Neural cell (in vitro differentiated cells): ENCODE results near the gene MRTFB. TPM values are rescaled to one million over a fixed set of nuclear protein-coding genes. Genes with fewer than 3 reads are reported as not detected.

Source experiments
- H2AFZ ChIP-seq: fragments of 200-600, 300-800 bp; sonication (generic), shearing (Covaris generic); 2 replicates; pipeline ENCODE4 v1.6.0; 2014; ENCODE audit warnings: low read depth, mild to moderate bottlenecking, antibody characterized with exemption, low read length, moderate library complexity
- H3F3A ChIP-seq: fragments of 200-600 bp; shearing (Covaris generic); 2 replicates; pipeline ENCODE4 v1.6.1; 2016; ENCODE audit warnings: mild to moderate bottlenecking, moderate library complexity, mixed read lengths, antibody characterized with exemption, low read length; ENCODE audit not compliant: insufficient read depth, poor library complexity, severe bottlenecking
- H3K27ac ChIP-seq: fragments of 200-600, 300-800 bp; sonication (generic), shearing (Covaris generic); 2 replicates; pipeline ENCODE4 v1.5.1; 2014; ENCODE audit warnings: mild to moderate bottlenecking, low read length, moderate library complexity
- H3K27me3 ChIP-seq: fragments of 300-800, 200-600 bp; sonication (generic), shearing (Covaris generic); 2 replicates; pipeline ENCODE4 v1.6.0; 2014; ENCODE audit warnings: mild to moderate bottlenecking, low read depth, low read length, moderate library complexity; ENCODE audit not compliant: insufficient read depth
- H3K36me3 ChIP-seq: fragments of 300-800, 200-600 bp; sonication (generic), shearing (Covaris generic); 2 replicates; pipeline ENCODE4 v1.5.1; 2014; ENCODE audit warnings: mild to moderate bottlenecking, antibody characterized with exemption, low read length, moderate library complexity; ENCODE audit not compliant: insufficient read depth
- H3K4me2 ChIP-seq: fragments of 300-800, 200-600 bp; sonication (generic), shearing (Covaris generic); 2 replicates; pipeline ENCODE4 v1.6.0; 2014; ENCODE audit warnings: mild to moderate bottlenecking, low read length
- H3K4me3 ChIP-seq: fragments of 300-800, 200-600 bp; sonication (generic), shearing (Covaris generic); 2 replicates; pipeline ENCODE4 v1.5.1; 2014; ENCODE audit warnings: mild to moderate bottlenecking, low read length, moderate library complexity
- H3K79me2 ChIP-seq: fragments of 200-600 bp; shearing (Covaris generic); replicated peaks from 2 replicates; pipeline ENCODE4 v1.6.0; 2014; ENCODE audit warnings: mild to moderate bottlenecking, low read length, moderate library complexity; ENCODE audit not compliant: insufficient read depth
- H3K9ac ChIP-seq: fragments of 300-800, 200-600 bp; sonication (generic), shearing (Covaris generic); 2 replicates; pipeline ENCODE4 v1.6.1; 2016; ENCODE audit warnings: mild to moderate bottlenecking, low read length, mixed read lengths
- H3K9me2 ChIP-seq: fragments of 200-600 bp; shearing (Covaris generic); 2 replicates; pipeline ENCODE4 v1.6.1; 2016; ENCODE audit warnings: mild to moderate bottlenecking, low read length, mixed read lengths; ENCODE audit not compliant: insufficient read depth
- H3K9me3 ChIP-seq: fragments of 200-600, 300-800 bp; sonication (generic), shearing (Covaris generic); 2 replicates; pipeline ENCODE4 v1.6.1; 2016; ENCODE audit warnings: mild to moderate bottlenecking, mixed run types, low read length, moderate library complexity, mixed read lengths
- H4K20me1 ChIP-seq: fragments of 200-600 bp; shearing (Covaris generic); 2 replicates; pipeline ENCODE4 v1.6.1; 2016; ENCODE audit warnings: mild to moderate bottlenecking, mixed run types; ENCODE audit not compliant: insufficient read depth
- CTCF ChIP-seq: fragments of 450-650 bp; IDR thresholded peaks from 2 replicates; pipeline ENCODE4 v1.5.1; 2014; ENCODE audit warnings: antibody characterized with exemption, mild to moderate bottlenecking, moderate library complexity; ENCODE audit not compliant: poor library complexity, severe bottlenecking
- EP300 ChIP-seq: fragments of 450-650 bp; conservative IDR thresholded peaks from 2 replicates; pipeline ENCODE4 v1.6.1; 2014; ENCODE audit warnings: antibody characterized with exemption, mild to moderate bottlenecking, moderate library complexity; ENCODE audit not compliant: poor library complexity, severe bottlenecking
- EZH2 ChIP-seq: fragments of 200-600, 300-800 bp; shearing (Covaris generic), sonication (generic); IDR thresholded peaks from 2 replicates; pipeline ENCODE4 v1.6.1; 2014; ENCODE audit warnings: antibody characterized with exemption, low read length, borderline replicate concordance, mild to moderate bottlenecking; ENCODE audit not compliant: insufficient read depth, poor library complexity, severe bottlenecking
- MXI1 ChIP-seq: fragments of 450-650 bp; conservative IDR thresholded peaks from 2 replicates; pipeline ENCODE4 v1.6.1; 2014; ENCODE audit warnings: antibody characterized with exemption, mild to moderate bottlenecking; ENCODE audit not compliant: poor library complexity, severe bottlenecking
- POLR2AphosphoS5 ChIP-seq: IDR thresholded peaks from 2 replicates; pipeline ENCODE4 v1.6.1; 2012
- RAD21 ChIP-seq: fragments of 450-650 bp; conservative IDR thresholded peaks from 2 replicates; pipeline ENCODE4 v1.6.1; 2014; ENCODE audit warnings: antibody characterized with exemption, mild to moderate bottlenecking, moderate library complexity
- REST ChIP-seq: IDR thresholded peaks from 2 replicates; pipeline ENCODE4 v1.6.1; 2012; ENCODE audit warnings: borderline replicate concordance
- SMC3 ChIP-seq: fragments of 450-650 bp; conservative IDR thresholded peaks from 2 replicates; pipeline ENCODE4 v1.6.1; 2014; ENCODE audit warnings: antibody characterized with exemption, mild to moderate bottlenecking, moderate library complexity; ENCODE audit not compliant: poor library complexity
- TAF1 ChIP-seq: IDR thresholded peaks from 2 replicates; pipeline ENCODE4 v1.6.1; 2012; ENCODE audit warnings: low read depth
- polyA plus RNA-seq: library from polyadenylated mRNA; depleted of rRNA; stranded (reverse); fragments of >200 nt; gene quantifications from 2 replicates; pipeline ENCODE4 v1.2.3, GENCODE V29; 2014

MRTFB gene
- polyA plus RNA-seq, 1 donor from 2014 or later: 18.6 TPM

- peak overlapping the region; percentile 33 for H3K27ac ChIP-seq
- H4K20me1 ChIP-seq: no peaks in the 10 kb centered on the region
- no peaks in the 10 kb centered on the region for H3K36me3 ChIP-seq
- no peaks in the 10 kb centered on the region for H3K9me2 ChIP-seq
- H3K4me3 ChIP-seq: no peak overlapping the region
- no peaks in the 10 kb centered on the region for H3K27me3 ChIP-seq
- no peak for TF ChIP-seq RAD21
- TF ChIP-seq TAF1: no peak
- no peak for TF ChIP-seq EP300
- no peak for TF ChIP-seq REST
- no peaks in the 10 kb centered on the region for H3K9me3 ChIP-seq
- no peak overlapping the region for H2AFZ ChIP-seq
- H3K4me2 ChIP-seq: peak overlapping the region; percentile 20
- peaks cover 3% of the 10 kb centered on the region for H3F3A ChIP-seq
- no peak overlapping the region for H3K9ac ChIP-seq
- peaks cover 21% of the 10 kb centered on the region for H3K79me2 ChIP-seq
Observed at GRCh38 chr16:14087181-14087580, 16.1 kb downstream of the MRTFB start.

GRCh38 chr16:14087590-14088154 is 16.6 kb downstream of the MRTFB start:
- peak; percentile 40 for TF ChIP-seq POLR2AphosphoS5
- no peak for TF ChIP-seq CTCF
- TF ChIP-seq MXI1: no peak
- no peak for TF ChIP-seq TAF1
- no peak for TF ChIP-seq REST
- peak; percentile 71 for TF ChIP-seq EP300
- TF ChIP-seq SMC3: no peak
- TF ChIP-seq RAD21: no peak
- TF ChIP-seq EZH2: no peak
- peaks cover 20% of the 10 kb centered on the region for H3K79me2 ChIP-seq

More at GRCh38 chr16:14087590-14088154, 16.6 kb downstream of the MRTFB start:
- H3K9me2 ChIP-seq: no peaks in the 10 kb centered on the region
- peak overlapping the region; percentile 73 for H3K27ac ChIP-seq
- H3K9me3 ChIP-seq: no peaks in the 10 kb centered on the region
- H3K27me3 ChIP-seq: no peaks in the 10 kb centered on the region
- peaks cover 3% of the 10 kb centered on the region for H3F3A ChIP-seq
- H2AFZ ChIP-seq: no peak overlapping the region
- H3K9ac ChIP-seq: no peak overlapping the region
- H4K20me1 ChIP-seq: no peaks in the 10 kb centered on the region
- no peaks in the 10 kb centered on the region for H3K36me3 ChIP-seq
- H3K4me2 ChIP-seq: peak overlapping the region; percentile 20
- peak overlapping the region; percentile 26 for H3K4me3 ChIP-seq
